ENCODE results near the gene SLC29A1. TPM values are rescaled to one million over a fixed set of nuclear protein-coding genes. Genes with fewer than 3 reads are reported as not detected.

The SLC29A1 gene
- total RNA-seq, 6 experiments from 2014 or later, result 14.9 to 29.9 (median 26.8) TPM

GRCh38 chr6:44232676-44233566 is 9.5 kb downstream of the SLC29A1 start:
- Mint-ChIP-seq H3K36me3 (ENCODE audit: low read depth) (no peaks in the 10 kb centered on the region), H3K27ac (peak overlapping the region; percentile 87), H3K9me3 (no peaks in the 10 kb centered on the region), H3K4me3 (no peak overlapping the region), H3K27me3 (ENCODE audit: insufficient read depth) (peaks cover 2% of the 10 kb centered on the region), H3K4me1 (ENCODE audit: low read depth) (peaks cover 52% of the 10 kb centered on the region)
- TF ChIP-seq CTCF (IDR thresholded peaks at IDR 0.05), result no peak
- DNase-seq, result no peak

GRCh38 chr6:44233567-44234100 is 10.2 kb downstream of the SLC29A1 start:
- no peaks in the 10 kb centered on the region for H3K9me3 Mint-ChIP-seq
- peak overlapping the region; percentile 87 for H3K27ac Mint-ChIP-seq
- H3K27me3 Mint-ChIP-seq (ENCODE audit: insufficient read depth), result peaks cover 2% of the 10 kb centered on the region

GRCh38 chr6:44234101-44235025 is 11.0 kb downstream of the SLC29A1 start:
- H3K27me3 Mint-ChIP-seq (ENCODE audit: insufficient read depth), result peaks cover 2% of the 10 kb centered on the region
- no peaks in the 10 kb centered on the region for H3K36me3 Mint-ChIP-seq (ENCODE audit: low read depth)
- peak overlapping the region; percentile 87 for H3K27ac Mint-ChIP-seq
- TF ChIP-seq CTCF (IDR thresholded peaks at IDR 0.05), result peak; percentile 78
- peak; percentile 75 for DNase-seq
- peaks cover 57% of the 10 kb centered on the region for H3K4me1 Mint-ChIP-seq (ENCODE audit: low read depth)
- H3K9me3 Mint-ChIP-seq, result no peaks in the 10 kb centered on the region
- H3K4me3 Mint-ChIP-seq, result no peak overlapping the region

More at GRCh38 chr6:44233567-44234100, 10.2 kb downstream of the SLC29A1 start:
- Mint-ChIP-seq H3K4me1 (ENCODE audit: low read depth) (peaks cover 55% of the 10 kb centered on the region), H3K4me3 (no peak overlapping the region), H3K36me3 (ENCODE audit: low read depth) (no peaks in the 10 kb centered on the region)
- no peak for TF ChIP-seq CTCF (IDR thresholded peaks at IDR 0.05)
- DNase-seq, result no peak

- peaks cover 2% of the 10 kb centered on the region for H3K27me3 Mint-ChIP-seq (ENCODE audit: insufficient read depth)
- H3K36me3 Mint-ChIP-seq (ENCODE audit: low read depth), result no peaks in the 10 kb centered on the region
- no peak for TF ChIP-seq CTCF (IDR thresholded peaks at IDR 0.05)
- H3K9me3 Mint-ChIP-seq, result no peaks in the 10 kb centered on the region
- H3K4me1 Mint-ChIP-seq (ENCODE audit: low read depth), result peaks cover 57% of the 10 kb centered on the region
- no peak for DNase-seq
- no peak overlapping the region for H3K4me3 Mint-ChIP-seq
- peak overlapping the region; percentile 87 for H3K27ac Mint-ChIP-seq
Observed at GRCh38 chr6:44235269-44235668, 11.9 kb downstream of the SLC29A1 start.

- peaks cover 52% of the 10 kb centered on the region for H3K4me1 Mint-ChIP-seq (ENCODE audit: low read depth)
- no peak for TF ChIP-seq CTCF (IDR thresholded peaks at IDR 0.05)
- H3K36me3 Mint-ChIP-seq (ENCODE audit: low read depth), result no peaks in the 10 kb centered on the region
- DNase-seq, result no peak
- no peaks in the 10 kb centered on the region for H3K9me3 Mint-ChIP-seq
- peaks cover 2% of the 10 kb centered on the region for H3K27me3 Mint-ChIP-seq (ENCODE audit: insufficient read depth)
- no peak overlapping the region for H3K4me3 Mint-ChIP-seq
- no peak overlapping the region for H3K27ac Mint-ChIP-seq
Observed at GRCh38 chr6:44235891-44236516, 12.6 kb downstream of the SLC29A1 start.
